Loucy (cell line): ENCODE data around the gene ELMO1.

Experiments used
- H2AFZ ChIP-seq: fragments of 200-600 bp; sonication (generic); 2 replicates; pipeline ENCODE4 v1.6.0; 2016; ENCODE audit warnings: antibody characterized with exemption, mild to moderate bottlenecking, low read length, moderate library complexity
- H3F3A ChIP-seq: fragments of 200-600 bp; 2 replicates; pipeline ENCODE4 v1.6.0; 2016; ENCODE audit warnings: antibody characterized with exemption, low read depth, mild to moderate bottlenecking
- H3K27me3 ChIP-seq: fragments of 200-600 bp; sonication (generic); 2 replicates; pipeline ENCODE4 v1.6.1; 2014; ENCODE audit warnings: low read length, mild to moderate bottlenecking; ENCODE audit not compliant: insufficient read depth, poor library complexity, severe bottlenecking
- H3K36me3 ChIP-seq: fragments of 200-600 bp; sonication (generic); 2 replicates; pipeline ENCODE4 v1.6.1; 2016; ENCODE audit warnings: low read length; ENCODE audit not compliant: insufficient read depth
- H3K4me1 ChIP-seq: fragments of 200-600 bp; sonication (generic); 2 replicates; pipeline ENCODE4 v1.5.1; 2014; ENCODE audit warnings: low read length, mild to moderate bottlenecking; ENCODE audit not compliant: insufficient read depth, poor library complexity, severe bottlenecking
- H3K4me2 ChIP-seq: fragments of 200-600 bp; sonication (generic); 2 replicates; pipeline ENCODE4 v1.6.0; 2014; ENCODE audit warnings: antibody characterized with exemption, low read length, low read depth, mild to moderate bottlenecking; ENCODE audit not compliant: poor library complexity, severe bottlenecking
- H3K4me3 ChIP-seq: fragments of 200-600 bp; sonication (generic); 2 replicates; pipeline ENCODE4 v1.5.1; 2014; ENCODE audit warnings: low read length, mild to moderate bottlenecking, mixed read lengths; ENCODE audit not compliant: poor library complexity, severe bottlenecking
- H3K79me2 ChIP-seq: fragments of 200-600 bp; sonication (generic); 2 replicates; pipeline ENCODE4 v1.6.1; 2014; ENCODE audit warnings: low read length; ENCODE audit not compliant: insufficient read depth
- H3K9ac ChIP-seq: fragments of 200-600 bp; sonication (generic); 2 replicates; pipeline ENCODE4 v1.6.0; 2014; ENCODE audit warnings: mild to moderate bottlenecking, low read depth, low read length, moderate library complexity; ENCODE audit not compliant: poor library complexity, severe bottlenecking
- H3K9me2 ChIP-seq: fragments of 200-600 bp; sonication (generic); replicated peaks from 2 replicates; pipeline ENCODE4 v1.6.1; 2016; ENCODE audit warnings: low read depth, low read length, mixed read lengths
- H3K9me3 ChIP-seq: fragments of 200-600 bp; sonication (generic); 2 replicates; pipeline ENCODE4 v1.6.1; 2014; ENCODE audit warnings: mild to moderate bottlenecking, antibody characterized with exemption, low read length, low read depth; ENCODE audit not compliant: insufficient read depth
- H4K20me1 ChIP-seq: fragments of 200-600 bp; sonication (generic); 2 replicates; pipeline ENCODE4 v1.6.0; 2014; ENCODE audit warnings: antibody characterized with exemption, low read length, mild to moderate bottlenecking; ENCODE audit not compliant: insufficient read depth, poor library complexity, severe bottlenecking
- EZH2phosphoT487 ChIP-seq: fragments of 200-600 bp; IDR thresholded peaks from 2 replicates; pipeline ENCODE4 v1.6.1; 2018; ENCODE audit warnings: antibody characterized with exemption, mild to moderate bottlenecking, moderate library complexity, borderline replicate concordance
- TF ChIP-seq, protein P1 (sequence below): fragments of 200-600 bp; sonication (generic); conservative IDR thresholded peaks from 2 replicates; pipeline ENCODE4 v1.5.1; 2014; ENCODE audit warnings: mild to moderate bottlenecking, antibody characterized with exemption, low read length

Gene ELMO1

DNA sequence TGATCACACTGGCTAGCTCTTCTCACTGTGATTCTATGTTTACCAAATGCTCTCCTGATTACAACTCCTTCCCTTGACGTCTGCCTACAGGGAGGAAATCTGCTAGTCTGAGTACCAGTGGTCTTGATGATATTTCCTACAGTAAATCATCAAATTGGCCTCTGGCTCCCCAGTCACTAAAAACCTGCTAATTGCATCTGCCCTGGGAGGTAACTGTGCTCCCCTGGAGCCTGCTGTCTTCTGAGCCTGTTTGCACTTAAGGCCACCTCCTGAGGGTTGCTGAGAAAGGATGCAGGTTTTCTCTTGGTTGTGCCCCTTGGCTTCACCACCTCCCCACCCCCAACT, 56.0 kb downstream of the ELMO1 start:
- H3K4me1 ChIP-seq = peaks cover 13% of the 10 kb centered on the region
- no peaks in the 10 kb centered on the region for H3K36me3 ChIP-seq
- no peaks in the 10 kb centered on the region; the same call in 1 of the 2 replicates for H3K79me2 ChIP-seq
- no peak overlapping the region for H2AFZ ChIP-seq
- no peak overlapping the region for H3K4me3 ChIP-seq
- H3K9me3 ChIP-seq = no peaks in the 10 kb centered on the region
- H3K27me3 ChIP-seq = no peaks in the 10 kb centered on the region
- no peak overlapping the region for H3K4me2 ChIP-seq
- TF ChIP-seq, protein P1, sequence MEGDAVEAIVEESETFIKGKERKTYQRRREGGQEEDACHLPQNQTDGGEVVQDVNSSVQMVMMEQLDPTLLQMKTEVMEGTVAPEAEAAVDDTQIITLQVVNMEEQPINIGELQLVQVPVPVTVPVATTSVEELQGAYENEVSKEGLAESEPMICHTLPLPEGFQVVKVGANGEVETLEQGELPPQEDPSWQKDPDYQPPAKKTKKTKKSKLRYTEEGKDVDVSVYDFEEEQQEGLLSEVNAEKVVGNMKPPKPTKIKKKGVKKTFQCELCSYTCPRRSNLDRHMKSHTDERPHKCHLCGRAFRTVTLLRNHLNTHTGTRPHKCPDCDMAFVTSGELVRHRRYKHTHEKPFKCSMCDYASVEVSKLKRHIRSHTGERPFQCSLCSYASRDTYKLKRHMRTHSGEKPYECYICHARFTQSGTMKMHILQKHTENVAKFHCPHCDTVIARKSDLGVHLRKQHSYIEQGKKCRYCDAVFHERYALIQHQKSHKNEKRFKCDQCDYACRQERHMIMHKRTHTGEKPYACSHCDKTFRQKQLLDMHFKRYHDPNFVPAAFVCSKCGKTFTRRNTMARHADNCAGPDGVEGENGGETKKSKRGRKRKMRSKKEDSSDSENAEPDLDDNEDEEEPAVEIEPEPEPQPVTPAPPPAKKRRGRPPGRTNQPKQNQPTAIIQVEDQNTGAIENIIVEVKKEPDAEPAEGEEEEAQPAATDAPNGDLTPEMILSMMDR = no peak
- TF ChIP-seq EZH2phosphoT487 = no peak
- no peaks in the 10 kb centered on the region for H4K20me1 ChIP-seq
- no peaks in the 10 kb centered on the region for H3F3A ChIP-seq
- H3K9me2 ChIP-seq = no peaks in the 10 kb centered on the region
- H3K9ac ChIP-seq = no peak overlapping the region

DNA sequence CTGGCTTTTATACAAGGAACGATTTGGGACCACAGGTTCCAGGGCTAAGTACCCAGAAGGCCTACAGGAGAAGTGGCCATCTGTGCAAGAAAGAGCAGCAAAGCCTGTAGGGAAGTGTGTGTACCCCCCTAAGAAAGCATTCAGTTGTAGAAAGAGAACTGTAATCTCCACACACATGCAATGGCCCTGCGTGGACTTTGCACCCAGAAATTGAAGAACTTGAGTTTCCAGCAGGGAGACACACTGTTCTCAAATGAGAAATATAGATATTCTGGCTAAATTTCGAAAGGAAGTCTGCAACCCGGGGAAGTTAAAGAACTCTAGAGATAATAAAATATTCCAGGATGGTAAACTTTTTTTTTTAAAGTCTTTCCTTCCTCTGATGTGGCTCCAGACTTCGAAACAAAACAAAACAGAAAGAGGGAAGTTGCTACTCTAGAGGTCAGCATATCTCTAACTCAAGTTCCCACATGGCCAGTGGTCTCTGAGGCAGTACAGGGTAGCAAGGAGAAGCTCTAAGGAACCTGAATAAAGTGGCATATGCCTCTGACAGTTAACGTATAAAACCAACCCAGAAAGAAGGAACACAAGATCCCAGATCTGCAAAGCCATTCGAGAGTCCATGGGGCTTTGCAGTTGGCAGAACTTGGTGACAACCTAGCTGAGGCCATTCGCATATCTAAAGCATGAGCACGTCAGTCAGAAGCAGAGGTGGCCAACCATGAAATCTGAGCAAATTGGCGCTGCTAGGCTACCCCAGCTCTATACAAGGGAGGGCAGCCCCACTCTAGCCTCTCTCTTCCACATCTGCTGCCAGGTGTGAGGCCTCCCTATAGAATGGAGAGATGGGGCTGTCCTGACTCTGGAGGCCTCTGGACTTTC, 56.6 kb downstream of the ELMO1 start:
- H3K4me1 ChIP-seq = peaks cover 13% of the 10 kb centered on the region
- no peaks in the 10 kb centered on the region; the same call in 1 of the 2 replicates for H3K79me2 ChIP-seq
- no peaks in the 10 kb centered on the region for H3K27me3 ChIP-seq
- H3K9me2 ChIP-seq = no peaks in the 10 kb centered on the region
- no peaks in the 10 kb centered on the region for H4K20me1 ChIP-seq
- no peak overlapping the region for H2AFZ ChIP-seq
- no peak overlapping the region for H3K4me3 ChIP-seq
- H3K4me2 ChIP-seq = no peak overlapping the region
- TF ChIP-seq, protein P1 = no peak
- no peak for TF ChIP-seq EZH2phosphoT487
- H3K36me3 ChIP-seq = no peaks in the 10 kb centered on the region
- no peak overlapping the region for H3K9ac ChIP-seq
- no peaks in the 10 kb centered on the region for H3K9me3 ChIP-seq
- no peaks in the 10 kb centered on the region for H3F3A ChIP-seq

DNA sequence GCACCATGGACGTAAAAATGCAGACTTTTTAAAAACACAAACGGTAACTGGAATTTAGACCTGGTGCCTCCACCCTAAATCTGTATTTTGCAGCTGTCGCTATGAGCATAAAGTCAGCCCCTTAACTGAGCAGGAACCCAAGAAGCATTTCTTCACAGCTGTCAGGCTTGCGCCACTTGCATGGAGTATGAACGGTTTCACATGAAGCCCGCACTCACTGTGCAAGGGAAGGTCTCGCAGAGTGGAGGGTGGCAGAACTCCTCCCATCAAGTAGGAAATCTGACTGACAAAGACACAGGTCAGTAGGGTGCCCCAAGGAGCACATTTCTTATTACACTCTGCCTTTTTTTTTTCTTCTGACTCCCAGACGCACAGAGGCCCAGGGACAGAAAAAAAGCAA, 58.5 kb downstream of the ELMO1 start:
- Histone ChIP-seq H3K27me3 (no peaks in the 10 kb centered on the region), H3K9me3 (no peaks in the 10 kb centered on the region), H3F3A (no peaks in the 10 kb centered on the region), H3K9ac (no peak overlapping the region), H3K4me2 (no peak overlapping the region), H2AFZ (no peak overlapping the region), H3K9me2 (no peaks in the 10 kb centered on the region), H4K20me1 (no peaks in the 10 kb centered on the region), H3K36me3 (no peaks in the 10 kb centered on the region), H3K79me2 (no peaks in the 10 kb centered on the region; the same call in 1 of the 2 replicates), H3K4me3 (no peak overlapping the region), H3K4me1 (peaks cover 13% of the 10 kb centered on the region)
- no peak for TF ChIP-seq EZH2phosphoT487
- TF ChIP-seq, protein P1 = no peak
